Naive thymus-derived CD4-positive, alpha-beta T cell (primary cell): ENCODE measurements around the gene SLC35E2B. TPM values are rescaled to one million over a fixed set of nuclear protein-coding genes. Genes with fewer than 3 reads are reported as not detected.
A peak's percentile ranks its signal among the peaks of the same experiment; 100 is the strongest.

Experiments
- ATAC-seq: fragments of 150-1000 bp; cut with Tn5 transposase; 2 replicates; pipeline ENCODE4 v1.10.0; 2021; ENCODE audit warnings: mild to moderate bottlenecking, moderate library complexity
- CTCF ChIA-PET: fragments of 350-600 bp; sonication (Branson Sonifier 250); formaldehyde crosslinking; loops from one replicate; lab custom pipeline; 2021; ENCODE audit warnings: antibody characterized with exemption; lab: Charles Lee
- POLR2A ChIA-PET: fragments of 350-600 bp; sonication (Branson Sonifier 250); formaldehyde crosslinking; loops from one replicate; lab custom pipeline; 2021; ENCODE audit warnings: antibody characterized with exemption, inconsistent platforms; lab: Charles Lee
- DNase-seq, 9 donors: peaks; one replicate each; pipeline versions ENCODE4 v3.0.0 to v3.0.0-alpha.2; 2020 to 2022; ENCODE audit warnings: mixed read lengths in 1 of 9
- H3K27ac ChIP-seq: one replicate; pipeline ENCODE4 v1.7.0; 2013; ENCODE audit warnings: mild to moderate bottlenecking, low read depth, low read length, moderate library complexity
- H3K27me3 ChIP-seq, 2 donors: one replicate each; pipeline ENCODE4 v1.7.0; 2013; ENCODE audit warnings: low read length in 2 of 2, mild to moderate bottlenecking in 2 of 2, moderate library complexity in 2 of 2; ENCODE audit not compliant: control insufficient read depth in 2 of 2, insufficient read depth in 2 of 2
- H3K36me3 ChIP-seq, 3 experiments: 1 replicate in 2 of 3; 2 replicates in 1 of 3; pipeline ENCODE4 v1.7.0; 2013; ENCODE audit warnings: low read length in 3 of 3, mild to moderate bottlenecking in 3 of 3, moderate library complexity in 1 of 3; ENCODE audit not compliant: insufficient read depth in 3 of 3, control insufficient read depth in 2 of 3
- H3K4me1 ChIP-seq, 2 donors: one replicate each; pipeline ENCODE4 v1.7.0; 2013; ENCODE audit warnings: low read length in 2 of 2, mild to moderate bottlenecking in 2 of 2, moderate library complexity in 1 of 2; ENCODE audit not compliant: control insufficient read depth in 2 of 2, insufficient read depth in 2 of 2
- H3K4me3 ChIP-seq: 2 replicates; pipeline ENCODE4 v1.7.0; 2013; ENCODE audit warnings: mild to moderate bottlenecking, low read length
- H3K9me3 ChIP-seq, 3 experiments: 1 replicate in 2 of 3; 2 replicates in 1 of 3; pipeline ENCODE4 v1.7.0; 2013; ENCODE audit warnings: low read length in 3 of 3; ENCODE audit not compliant: control insufficient read depth in 2 of 3
- H3K27ac Mint-ChIP-seq, 9 donors: one replicate each; pipeline ENCODE4 v1.8.0; 2020 to 2022; ENCODE audit warnings: mixed read lengths in 9 of 9, mild to moderate bottlenecking in 8 of 9, moderate library complexity in 5 of 9, inconsistent platforms in 2 of 9
- H3K27me3 Mint-ChIP-seq, 5 donors: one replicate each; pipeline ENCODE4 v1.8.0; 2021 to 2022; ENCODE audit warnings: mixed read lengths in 5 of 5, mild to moderate bottlenecking in 1 of 5
- H3K36me3 Mint-ChIP-seq, 5 donors: one replicate each; pipeline ENCODE4 v1.8.0; 2020 to 2022; ENCODE audit warnings: mixed read lengths in 5 of 5, mild to moderate bottlenecking in 3 of 5, inconsistent platforms in 1 of 5
- H3K4me1 Mint-ChIP-seq, 7 donors: one replicate each; pipeline ENCODE4 v1.8.0; 2020 to 2022; ENCODE audit warnings: mixed read lengths in 7 of 7, mild to moderate bottlenecking in 3 of 7, inconsistent platforms in 1 of 7
- H3K4me3 Mint-ChIP-seq, 10 donors: one replicate each; pipeline ENCODE4 v1.8.0; 2020 to 2022; ENCODE audit warnings: mild to moderate bottlenecking in 10 of 10, mixed read lengths in 10 of 10, moderate library complexity in 6 of 10, inconsistent platforms in 2 of 10
- H3K9me3 Mint-ChIP-seq, 11 donors: one replicate each; pipeline ENCODE4 v1.8.0; 2020 to 2022; ENCODE audit warnings: mixed read lengths in 11 of 11, mild to moderate bottlenecking in 4 of 11, inconsistent platforms in 1 of 11, moderate library complexity in 1 of 11
- intact Hi-C, 2 donors: fragments of 100-400 bp; cut with micrococcal nuclease; formaldehyde crosslinking; loops; one replicate each; pipeline ENCODE4 v1.15.1; 2023
- polyA plus RNA-seq, 2 donors: library from polyadenylated mRNA; unstranded; fragments of 300-500 nt; fragmentation: Illumina TruSeq; gene quantifications; one replicate each; pipeline ENCODE4 v1.2.3, GENCODE V29; 2021
- total RNA-seq, 6 experiments: library from RNA in 5 of 6; stranded (reverse) in 5 of 6; gene quantifications; 1 replicate in 5 of 6; 2 replicates in 1 of 6; pipeline ENCODE4 v1.2.3 and lab custom pipeline; 2021 to 2026

The SLC35E2B gene
- total and polyA plus RNA-seq, 7 experiments from 2014 or later: 45.4 to 138 (median 72.1) TPM

- CTCF ChIA-PET: interaction anchor here (1.3 kb wide), 1 partner anchor 12 kb away, joined by 3 read pairs; no protein-coding TSS in a partner anchor
- H3K27me3 ChIP-seq: no peaks in the 10 kb centered on the region
- Mint-ChIP-seq H3K9me3 (peaks cover 0 to 7% (median 0%) of the 10 kb centered on the region in 11 donors), H3K27ac (peak overlapping the region in 1 of 9 donors; percentile 76), H3K36me3 (peaks cover 0 to 4% (median 0%) of the 10 kb centered on the region in 5 donors), H3K27me3 (no peaks in the 10 kb centered on the region), H3K4me1 (peaks cover 12 to 39% (median 26%) of the 10 kb centered on the region in 7 donors), H3K4me3 (peak overlapping the region in 9 of 10 donors; percentile 62 to 88 (median 80))
- peaks cover 15 to 21% of the 10 kb centered on the region in 2 donors for H3K4me1 ChIP-seq
- no peak overlapping the region for H3K4me3 ChIP-seq
- ATAC-seq (no peak), DNase-seq (no peak)
- no peaks in the 10 kb centered on the region for H3K9me3 ChIP-seq
- intact Hi-C loops: loop anchor here in 1 of 2 donors (10.0 kb wide), 2 partner anchors 213 to 503 kb away; partner anchors contain the start of genes C1orf159 and MRPL20
- H3K36me3 ChIP-seq: peaks cover 0 to 3% (median 0%) of the 10 kb centered on the region in 3 experiments
- no peak overlapping the region for H3K27ac ChIP-seq
- POLR2A ChIA-PET: interaction anchor here (1.2 kb wide), 1 partner anchor 12 kb away, joined by 5 read pairs; no protein-coding TSS in a partner anchor
Observed at GRCh38 chr1:1617925-1618324, 74.7 kb downstream of the SLC35E2B start.

GRCh38 chr1:1617516-1617915 lies 75.1 kb downstream of the SLC35E2B start:
- ATAC-seq (no peak), DNase-seq (no peak)
- peaks cover 12 to 35% (median 26%) of the 10 kb centered on the region in 7 donors for H3K4me1 Mint-ChIP-seq
- peaks cover 0 to 4% (median 0%) of the 10 kb centered on the region in 5 donors for H3K36me3 Mint-ChIP-seq
- Histone ChIP-seq H3K9me3 (no peaks in the 10 kb centered on the region), H3K27ac (no peak overlapping the region), H3K36me3 (peaks cover 0 to 3% (median 0%) of the 10 kb centered on the region in 3 experiments), H3K27me3 (no peaks in the 10 kb centered on the region), H3K4me3 (no peak overlapping the region), H3K4me1 (peaks cover 15 to 21% of the 10 kb centered on the region in 2 donors)
- POLR2A ChIA-PET: interaction anchor here (1.2 kb wide), 1 partner anchor 12 kb away, joined by 5 read pairs; no protein-coding TSS in a partner anchor
- CTCF ChIA-PET: no interaction called here
- no peaks in the 10 kb centered on the region for H3K27me3 Mint-ChIP-seq
- peaks cover 0 to 7% (median 0%) of the 10 kb centered on the region in 11 donors for H3K9me3 Mint-ChIP-seq
- intact Hi-C loops: loop anchor here in 1 of 2 donors (10.0 kb wide), 2 partner anchors 213 to 503 kb away; partner anchors contain the start of genes C1orf159 and MRPL20
- peak overlapping the region in 6 of 9 donors; percentile 28 to 86 (median 78) for H3K27ac Mint-ChIP-seq
- peak overlapping the region; percentile 68 to 88 (median 82) for H3K4me3 Mint-ChIP-seq

GRCh38 chr1:1616838-1617237 lies 75.8 kb downstream of the SLC35E2B start:
- H3K36me3 Mint-ChIP-seq: peaks cover 0 to 4% (median 0%) of the 10 kb centered on the region in 5 donors
- H3K27ac Mint-ChIP-seq: peak overlapping the region in 8 of 9 donors; percentile 28 to 86 (median 80)
- ATAC-seq: no peak
- peak overlapping the region; percentile 100 for H3K27ac ChIP-seq
- ChIA-PET CTCF (no interaction called here), POLR2A (interaction anchor here (0.5 to 4.1 kb wide), 4 partner anchors 8 to 196 kb away, joined by 3 to 42 read pairs (median 14); no protein-coding TSS in a partner anchor)
- intact Hi-C loops: loop anchor here in 1 of 2 donors (10.0 kb wide), 2 partner anchors 212 to 502 kb away; partner anchors contain the start of genes C1orf159 and MRPL20
- H3K9me3 Mint-ChIP-seq: peaks cover 0 to 7% (median 0%) of the 10 kb centered on the region in 11 donors
- H3K4me3 Mint-ChIP-seq: peak overlapping the region; percentile 68 to 88 (median 82)
- no peak for DNase-seq
- peaks cover 0 to 3% (median 0%) of the 10 kb centered on the region in 3 experiments for H3K36me3 ChIP-seq
- no peaks in the 10 kb centered on the region for H3K27me3 Mint-ChIP-seq
- peaks cover 12 to 36% (median 32%) of the 10 kb centered on the region in 7 donors for H3K4me1 Mint-ChIP-seq
- no peaks in the 10 kb centered on the region for H3K9me3 ChIP-seq
- H3K27me3 ChIP-seq: no peaks in the 10 kb centered on the region
- peaks cover 15 to 21% of the 10 kb centered on the region in 2 donors for H3K4me1 ChIP-seq
- H3K4me3 ChIP-seq: no peak overlapping the region

GRCh38 chr1:1616045-1616790 lies 76.4 kb downstream of the SLC35E2B start:
- Mint-ChIP-seq H3K36me3 (peaks cover 0 to 4% (median 0%) of the 10 kb centered on the region in 5 donors), H3K9me3 (peaks cover 0 to 7% (median 0%) of the 10 kb centered on the region in 11 donors), H3K27ac (peak overlapping the region; percentile 45 to 91 (median 80)), H3K27me3 (no peaks in the 10 kb centered on the region), H3K4me1 (peaks cover 12 to 36% (median 32%) of the 10 kb centered on the region in 7 donors), H3K4me3 (peak overlapping the region; percentile 68 to 88 (median 82))
- Histone ChIP-seq H3K4me1 (peaks cover 15 to 21% of the 10 kb centered on the region in 2 donors), H3K36me3 (peaks cover 0 to 3% (median 0%) of the 10 kb centered on the region in 3 experiments), H3K27ac (peak overlapping the region; percentile 100), H3K9me3 (no peaks in the 10 kb centered on the region), H3K27me3 (no peaks in the 10 kb centered on the region), H3K4me3 (peak overlapping the region; percentile 74)
- ChIA-PET POLR2A (interaction anchor here (0.9 to 4.1 kb wide), 15 partner anchors 9 to 616 kb away, joined by 3 to 86 read pairs (median 15); partner anchors contain the start of genes AURKAIP1, MMP23B and MRPL20), CTCF (no interaction called here)
- intact Hi-C loops: loop anchor here in 1 of 2 donors (10.0 kb wide), 2 partner anchors 211 to 501 kb away; partner anchors contain the start of genes C1orf159 and MRPL20
- peak; percentile 21 for ATAC-seq
- DNase-seq: peak in 6 of 9 donors; percentile 35 to 63 (median 48)

- Mint-ChIP-seq H3K36me3 (peaks cover 0 to 4% (median 0%) of the 10 kb centered on the region in 5 donors), H3K27ac (peak within 1 kb of the TSS; percentile 94 to 100 (median 99)), H3K27me3 (no peaks in the 10 kb centered on the region), H3K4me1 (peaks cover 18 to 36% (median 32%) of the 10 kb centered on the region in 7 donors), H3K9me3 (peaks cover 0 to 7% (median 0%) of the 10 kb centered on the region in 11 donors), H3K4me3 (peak within 1 kb of the TSS; percentile 93 to 99 (median 96))
- Histone ChIP-seq H3K27me3 (no peaks in the 10 kb centered on the region), H3K9me3 (no peaks in the 10 kb centered on the region), H3K36me3 (peaks cover 0 to 3% (median 0%) of the 10 kb centered on the region in 3 experiments), H3K4me1 (peaks cover 15 to 21% of the 10 kb centered on the region in 2 donors), H3K27ac (peak within 1 kb of the TSS; percentile 100), H3K4me3 (peak within 1 kb of the TSS; percentile 74)
- DNase-seq (peak; percentile 98 to 100 (median 99)), ATAC-seq (peak; percentile 94)
- POLR2A ChIA-PET: interaction anchor here (0.6 to 4.1 kb wide), 19 partner anchors 8 to 617 kb away, joined by 3 to 86 read pairs (median 5); partner anchors contain the start of genes AURKAIP1, MMP23B and MRPL20
- CTCF ChIA-PET: interaction anchor here (1.0 kb wide), 1 partner anchor 16 kb away, joined by 3 read pairs; the partner anchor contains the start of gene MMP23B
- intact Hi-C loops: loop anchor here (1.0 to 10.0 kb wide), 13 partner anchors 8 to 501 kb away; partner anchors contain the start of genes CDK11B (in 2 of the 2), SSU72 (in 2 of the 2), ATAD3A (in 1 of the 2) and ATAD3B (in 1 of the 2)
Observed at GRCh38 chr1:1615256-1616044, 77.1 kb downstream of the SLC35E2B start, which contains the start of gene MIB2. TSS of gene MIB2 (plus strand) at chr1:1615500. CDS start at chr1:1623453, 7,953 bp downstream.
